Activated CD4-positive, CD25-positive, alpha-beta regulatory T cell treated with anti-CD3 and anti-CD28 coated beads, Interleukin-2, amount 50 U/mL, for 24 hours (primary cell): ENCODE data around the gene DNAJB13.

Experiments used
- ATAC-seq, 2 donors: fragments of 150-1000 bp; cut with Tn5 transposase; one replicate each; pipeline ENCODE4 v1.10.0; 2021; ENCODE audit warnings: mild to moderate bottlenecking in 1 of 2, moderate library complexity in 1 of 2

The DNAJB13 gene

GRCh38 chr11:73956876-73957653 is 6.2 kb downstream of the DNAJB13 start:
- no peak for ATAC-seq

- ATAC-seq: no peak
Measured at GRCh38 chr11:73957654-73958361, 7.0 kb downstream of the DNAJB13 start.

DNA sequence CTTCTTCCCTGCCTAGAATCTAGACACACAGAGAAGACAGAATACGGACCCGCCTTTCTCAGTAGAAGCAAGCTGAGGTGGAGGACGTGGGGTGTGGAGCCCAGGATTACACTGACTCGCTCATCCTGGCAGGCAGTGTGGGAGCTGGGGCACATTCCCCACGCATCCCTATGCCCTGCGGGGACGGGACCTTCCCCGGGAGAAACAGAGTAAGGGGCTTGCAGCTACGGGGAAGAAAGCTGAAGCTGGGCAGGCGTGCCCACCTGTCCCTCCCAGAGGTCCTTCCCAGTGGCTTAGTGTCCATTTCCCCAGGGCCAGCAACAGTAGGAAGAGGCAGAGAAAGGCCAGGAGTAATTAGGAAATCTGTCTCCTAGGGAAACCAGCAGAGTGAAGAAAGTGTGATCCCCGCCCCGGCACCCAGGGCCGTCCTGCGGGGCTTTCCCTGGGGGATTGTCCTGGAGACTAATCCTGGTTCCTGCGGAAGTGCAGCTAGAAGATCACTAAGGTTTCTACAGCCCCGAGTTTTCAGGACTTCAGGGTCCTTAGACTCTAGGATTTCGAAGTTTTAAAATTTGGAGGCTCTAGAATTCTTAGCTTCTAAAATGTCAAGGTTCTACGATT is 7.8 kb downstream of the DNAJB13 start:
- ATAC-seq: no peak

DNA sequence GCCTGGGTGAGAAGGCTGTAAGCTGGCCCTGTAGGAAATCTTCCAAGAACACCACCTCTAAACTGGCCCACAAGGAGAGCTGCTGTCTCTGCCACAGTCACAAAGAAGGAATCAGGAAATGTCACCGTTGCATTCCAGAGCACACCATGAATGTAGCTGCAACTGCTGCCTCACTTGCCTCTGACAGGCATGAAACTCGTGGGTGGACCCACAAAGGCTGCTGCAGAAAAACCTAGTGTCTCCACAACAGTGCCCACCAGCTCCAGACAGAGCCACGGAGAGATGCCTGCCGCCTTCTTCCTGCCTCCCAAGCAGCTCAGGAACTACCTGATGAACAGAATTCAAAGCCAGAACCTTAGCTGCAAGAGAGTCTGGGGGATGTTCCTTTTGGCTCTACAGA is 10.5 kb downstream of the DNAJB13 start:
- ATAC-seq: no peak

- no peak for ATAC-seq
Measured at GRCh38 chr11:73962101-73962705, 11.4 kb downstream of the DNAJB13 start.

GRCh38 chr11:73963861-73964260 is 13.0 kb downstream of the DNAJB13 start:
- ATAC-seq: no peak

- no peak for ATAC-seq
Measured at GRCh38 chr11:73965076-73965763, 14.4 kb downstream of the DNAJB13 start.

- no peak for ATAC-seq
Measured at GRCh38 chr11:73965764-73966121, 14.9 kb downstream of the DNAJB13 start.

DNA sequence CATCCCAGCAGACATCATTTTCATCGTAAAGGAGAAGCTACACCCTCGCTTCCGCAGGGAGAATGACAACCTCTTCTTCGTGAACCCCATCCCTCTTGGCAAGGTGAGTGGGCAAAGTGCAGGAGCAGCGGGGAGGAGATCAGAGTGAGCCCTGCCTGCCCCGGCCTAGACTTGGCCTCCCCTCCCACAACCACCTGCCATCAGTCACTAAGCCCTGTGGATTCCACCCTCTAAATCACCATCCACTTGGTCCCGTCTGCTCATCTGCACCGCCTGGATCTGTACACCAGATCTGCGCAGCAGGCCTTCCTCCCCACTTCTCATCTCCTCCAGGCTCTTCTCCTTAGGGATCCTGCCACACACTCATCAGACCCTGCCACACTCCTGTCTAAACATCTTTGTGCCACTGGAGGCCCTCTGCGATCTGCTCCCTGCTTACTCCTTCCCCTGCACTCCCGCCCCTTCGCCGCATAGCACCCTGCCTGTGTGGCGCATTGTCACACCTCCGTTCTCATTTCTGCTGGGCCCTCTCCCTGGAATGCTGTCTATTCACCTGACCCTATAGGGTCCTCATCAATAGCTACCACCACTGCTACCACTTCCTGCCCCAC is 17.6 kb downstream of the DNAJB13 start:
- ATAC-seq: no peak

GRCh38 chr11:73969091-73969490 is 18.3 kb downstream of the DNAJB13 start:
- no peak for ATAC-seq

DNA sequence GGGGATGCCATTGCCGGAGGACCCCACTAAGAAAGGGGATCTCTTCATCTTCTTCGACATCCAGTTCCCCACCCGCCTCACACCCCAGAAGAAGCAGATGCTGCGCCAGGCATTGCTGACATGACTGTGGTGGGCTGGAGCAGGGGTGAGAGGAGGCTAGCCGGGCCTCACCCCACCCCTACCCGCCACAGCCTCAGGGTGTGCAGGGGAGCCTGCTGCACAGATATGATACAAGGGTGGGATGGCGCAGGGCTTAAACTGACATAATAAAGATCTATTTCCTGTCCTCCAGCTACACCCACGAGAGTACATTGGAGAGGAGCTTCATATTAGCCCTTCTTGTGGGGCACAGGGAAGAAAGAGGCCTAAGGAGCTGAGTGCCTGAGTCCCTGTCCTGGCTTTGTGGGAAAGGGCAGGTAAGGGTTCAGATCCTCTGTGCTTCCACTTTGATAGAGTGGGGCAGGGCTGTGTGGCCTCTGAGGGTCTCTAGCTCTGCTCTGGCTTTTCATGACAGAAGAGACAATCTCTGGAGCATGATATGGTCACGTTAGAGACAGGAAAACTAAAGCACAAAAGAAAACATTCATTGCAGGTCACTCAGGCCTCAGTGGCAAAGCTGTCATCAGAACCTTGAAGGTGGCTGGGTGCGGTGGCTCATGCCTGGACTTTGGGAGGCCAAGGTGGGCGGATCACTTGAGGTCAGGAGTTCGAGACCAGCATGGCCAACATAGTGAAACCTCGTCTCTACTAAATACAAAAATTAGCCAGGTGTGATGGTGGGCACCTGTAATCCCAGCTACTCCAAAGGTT is 19.4 kb downstream of the DNAJB13 start:
- peak in 1 of 2 donors; percentile 12 for ATAC-seq

DNA sequence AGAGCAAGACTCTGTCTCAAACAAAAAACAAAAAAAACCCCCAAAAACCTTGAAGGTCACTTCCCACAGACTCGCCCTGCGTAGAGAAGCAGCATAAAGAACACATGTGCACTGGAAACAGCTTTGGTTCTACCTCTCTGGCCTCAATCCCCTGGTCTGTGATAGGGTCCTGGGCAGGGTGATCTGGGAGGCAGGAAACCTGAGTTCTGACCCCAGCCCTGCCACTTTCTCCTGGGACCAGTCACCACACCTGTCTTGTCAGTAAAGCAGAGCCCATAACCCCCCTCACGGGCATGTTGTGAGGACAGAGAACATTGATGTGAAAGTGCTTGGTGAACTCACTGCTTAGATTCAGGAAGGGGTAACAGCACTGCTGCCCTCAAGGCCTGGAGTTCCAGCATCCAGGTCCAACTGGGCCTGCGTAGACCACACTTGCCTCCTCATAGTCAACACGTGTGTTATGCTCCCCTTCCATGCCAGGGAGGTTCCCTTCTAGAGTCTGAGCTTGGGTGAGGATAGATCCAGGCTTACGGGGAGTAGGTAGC is 20.4 kb downstream of the DNAJB13 start:
- ATAC-seq: no peak

GRCh38 chr11:73972187-73972586 is 21.4 kb downstream of the DNAJB13 start:
- no peak for ATAC-seq

- no peak for ATAC-seq
Measured at GRCh38 chr11:73972620-73973449, 22.0 kb downstream of the DNAJB13 start.

GRCh38 chr11:73974604-73975478 is 24.0 kb downstream of the DNAJB13 start:
- no peak for ATAC-seq

GRCh38 chr11:73975479-73975757 is 24.6 kb downstream of the DNAJB13 start:
- ATAC-seq: no peak

DNA sequence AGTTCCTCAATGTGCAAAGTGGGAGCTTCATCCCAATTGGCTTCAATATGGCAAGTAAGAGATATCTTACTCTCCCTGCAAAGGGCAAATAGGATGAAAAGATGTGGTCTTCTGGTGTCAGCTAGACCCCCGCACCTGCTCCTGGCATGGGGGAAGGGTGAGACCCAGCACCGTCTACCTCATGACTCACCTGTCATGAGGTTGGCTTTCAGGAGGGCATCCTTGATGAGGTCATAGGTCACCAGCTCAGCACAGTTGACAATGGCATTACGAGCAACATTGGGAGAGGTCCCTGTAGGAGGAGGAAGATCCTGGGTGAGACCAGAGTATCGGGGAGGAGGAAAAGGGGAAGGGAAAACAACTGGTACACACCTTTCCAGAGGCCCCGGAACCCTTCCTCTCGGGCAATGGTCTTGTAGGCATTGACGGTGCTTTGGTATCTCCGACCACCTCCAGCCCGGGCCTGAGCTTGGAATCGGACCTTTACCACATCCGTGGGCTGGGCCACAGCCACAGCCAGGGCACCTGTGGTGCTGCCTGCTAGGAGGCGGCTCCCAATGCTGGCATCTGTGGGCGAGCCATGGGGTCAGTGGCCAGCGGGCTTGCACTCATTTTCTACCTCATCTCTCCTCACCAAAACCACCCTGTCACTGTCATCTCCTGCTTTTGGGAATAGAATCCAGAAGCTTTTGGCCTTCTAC is 25.8 kb downstream of the DNAJB13 start:
- no peak for ATAC-seq

GRCh38 chr11:73977856-73978519 is 27.2 kb downstream of the DNAJB13 start:
- ATAC-seq: no peak
